GM21526 (cell line): ENCODE results near the gene PSMD10.

Source experiments
- ATAC-seq: cut with Tn5 transposase; IDR thresholded peaks from one replicate; pipeline ENCODE4 v1.9.1; 2021; ENCODE audit warnings: moderate library complexity; ENCODE audit not compliant: unreplicated experiment, low FRiP score

The PSMD10 gene

GRCh38 chrX:108081110-108081509, 10.2 kb downstream of the PSMD10 start:
- no peak for ATAC-seq

- no peak for ATAC-seq
These were observed 18.6 kb downstream of the PSMD10 start for GRCh38 chrX:108072746-108073145.

- ATAC-seq: no peak
These were observed 19.8 kb downstream of the PSMD10 start for GRCh38 chrX:108071578-108071977.

- ATAC-seq: no peak
These were observed 20.5 kb downstream of the PSMD10 start for GRCh38 chrX:108070891-108071290.

- no peak for ATAC-seq
These were observed 23.2 kb downstream of the PSMD10 start for GRCh38 chrX:108068121-108068520.

GRCh38 chrX:108064613-108065012, 26.7 kb downstream of the PSMD10 start:
- ATAC-seq: no peak

GRCh38 chrX:108064001-108064400, 27.3 kb downstream of the PSMD10 start:
- no peak for ATAC-seq

- no peak for ATAC-seq
These were observed 31.5 kb downstream of the PSMD10 start for GRCh38 chrX:108059801-108060200.

GRCh38 chrX:108055546-108055945, 35.8 kb downstream of the PSMD10 start:
- ATAC-seq: no peak

GRCh38 chrX:108053218-108053617, 38.1 kb downstream of the PSMD10 start:
- no peak for ATAC-seq

GRCh38 chrX:108049649-108050048, 41.7 kb downstream of the PSMD10 start:
- ATAC-seq: no peak

GRCh38 chrX:108044554-108045256, 46.6 kb downstream of the PSMD10 start, which contains the start of gene VSIG1:
TSS of gene VSIG1 (plus strand) at chrX:108045065. CDS start at chrX:108045131, 66 bp downstream.
- no peak for ATAC-seq

GRCh38 chrX:108036298-108036973, 54.9 kb downstream of the PSMD10 start:
- no peak for ATAC-seq

- no peak for ATAC-seq
These were observed 56.6 kb downstream of the PSMD10 start for GRCh38 chrX:108034725-108035124.
